AG04450 (cell line): ENCODE data around the gene NFKBIE. TPM values are rescaled to one million over a fixed set of nuclear protein-coding genes. Genes with fewer than 3 reads are reported as not detected.
A peak's percentile ranks its signal among the peaks of the same experiment; 100 is the strongest.

Experiments
- CTCF ChIA-PET: fragments of 300-600, 350-600 bp; formaldehyde crosslinking; extraction: SDS; loops from one replicate; lab custom pipeline; 2022; ENCODE audit warnings: antibody characterized with exemption, inconsistent platforms; lab: Charles Lee
- POLR2A ChIA-PET: fragments of 350-600 bp; formaldehyde crosslinking; extraction: SDS; loops from one replicate; lab custom pipeline; 2021; ENCODE audit warnings: antibody characterized with exemption, inconsistent platforms; lab: Yijun Ruan, JAX
- DNase-seq: peaks from one replicate; pipeline ENCODE4 v3.0.0-alpha.2; 2011; ENCODE audit warnings: low read depth, low spot score
- H3K27ac ChIP-seq: one replicate; pipeline ENCODE4 v1.5.1; 2012; ENCODE audit warnings: low read depth, low read length, control low read depth
- H3K27me3 ChIP-seq: one replicate; pipeline ENCODE4 v1.6.0; 2012; ENCODE audit warnings: low read length; ENCODE audit not compliant: control insufficient read depth, insufficient read depth
- H3K4me3 ChIP-seq: 2 replicates; pipeline ENCODE4 v1.5.1; 2011; ENCODE audit warnings: mild to moderate bottlenecking, low read depth, low read length, control low read depth
- H3K9me3 ChIP-seq: 2 replicates; pipeline ENCODE4 v1.5.1; 2012; ENCODE audit warnings: low read length; ENCODE audit not compliant: control insufficient read depth, insufficient read depth
- polyA plus RNA-seq: library from polyadenylated mRNA; depleted of rRNA; stranded (reverse); fragments of >200 nt; gene quantifications from 2 replicates; pipeline ENCODE4 v1.2.3, GENCODE V29; 2011
- TF ChIP-seq, protein P1 (sequence below): IDR thresholded peaks from 2 replicates; pipeline ENCODE4 v1.5.1; 2011; ENCODE audit warnings: low read depth, low read length, control low read depth, inconsistent platforms

NFKBIE gene
- polyA plus RNA-seq, 1 experiment = 13.7 TPM

GRCh38 chr6:44238687-44239350 is 26.5 kb downstream of the NFKBIE start:
- Histone ChIP-seq H3K27ac (no peak overlapping the region), H3K9me3 (no peaks in the 10 kb centered on the region), H3K4me3 (no peak overlapping the region), H3K27me3 (no peaks in the 10 kb centered on the region)
- ChIA-PET POLR2A (interaction anchor here (1.6 kb wide), 1 partner anchor 8 kb away, joined by 12 read pairs; the partner anchor contains the start of gene HSP90AB1), CTCF (interaction anchor here (0.6 to 1.8 kb wide), 2 partner anchors 11 to 66 kb away, joined by 3 to 15 read pairs; no protein-coding TSS in a partner anchor)
- DNase-seq = no peak
- TF ChIP-seq, protein P1, sequence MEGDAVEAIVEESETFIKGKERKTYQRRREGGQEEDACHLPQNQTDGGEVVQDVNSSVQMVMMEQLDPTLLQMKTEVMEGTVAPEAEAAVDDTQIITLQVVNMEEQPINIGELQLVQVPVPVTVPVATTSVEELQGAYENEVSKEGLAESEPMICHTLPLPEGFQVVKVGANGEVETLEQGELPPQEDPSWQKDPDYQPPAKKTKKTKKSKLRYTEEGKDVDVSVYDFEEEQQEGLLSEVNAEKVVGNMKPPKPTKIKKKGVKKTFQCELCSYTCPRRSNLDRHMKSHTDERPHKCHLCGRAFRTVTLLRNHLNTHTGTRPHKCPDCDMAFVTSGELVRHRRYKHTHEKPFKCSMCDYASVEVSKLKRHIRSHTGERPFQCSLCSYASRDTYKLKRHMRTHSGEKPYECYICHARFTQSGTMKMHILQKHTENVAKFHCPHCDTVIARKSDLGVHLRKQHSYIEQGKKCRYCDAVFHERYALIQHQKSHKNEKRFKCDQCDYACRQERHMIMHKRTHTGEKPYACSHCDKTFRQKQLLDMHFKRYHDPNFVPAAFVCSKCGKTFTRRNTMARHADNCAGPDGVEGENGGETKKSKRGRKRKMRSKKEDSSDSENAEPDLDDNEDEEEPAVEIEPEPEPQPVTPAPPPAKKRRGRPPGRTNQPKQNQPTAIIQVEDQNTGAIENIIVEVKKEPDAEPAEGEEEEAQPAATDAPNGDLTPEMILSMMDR = no peak

DNA sequence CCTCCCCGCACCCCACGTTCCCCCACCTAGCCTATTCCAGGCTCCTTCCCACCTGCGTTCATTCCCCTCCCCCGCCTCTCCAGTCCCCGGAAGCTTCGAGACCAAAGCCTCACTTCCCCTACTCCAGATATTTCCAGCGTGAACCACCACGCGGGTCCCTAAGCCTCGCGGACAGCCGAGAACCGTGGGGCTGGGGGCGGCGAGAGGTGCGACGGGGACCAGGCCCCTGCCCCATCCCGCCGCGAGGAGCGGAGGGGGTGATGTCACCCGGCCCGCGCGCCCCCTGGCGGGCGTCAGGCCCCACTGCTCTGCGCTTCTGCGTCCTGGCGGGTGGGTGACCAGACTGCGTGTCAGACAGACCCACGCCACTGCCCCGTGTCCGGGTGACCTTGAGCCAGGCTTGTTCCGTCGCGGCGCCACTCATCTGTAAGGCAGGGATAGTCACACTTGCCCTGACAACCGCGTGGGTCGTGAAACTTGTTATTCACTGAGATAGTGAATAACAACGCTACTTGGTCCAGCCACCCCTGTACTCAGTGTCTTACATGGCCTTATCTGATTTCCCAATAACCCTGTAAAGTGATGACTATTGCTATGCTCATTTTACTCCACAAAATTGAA is 27.4 kb downstream of the NFKBIE start:
- Histone ChIP-seq H3K27ac (peak overlapping the region; percentile 81), H3K27me3 (no peaks in the 10 kb centered on the region), H3K9me3 (no peaks in the 10 kb centered on the region), H3K4me3 (peak overlapping the region; percentile 70)
- ChIA-PET CTCF (interaction anchor here (0.6 to 1.8 kb wide), 14 partner anchors 10 to 140 kb away, joined by 3 to 15 read pairs (median 4); partner anchors contain the start of genes HSP90AB1 and SLC35B2), POLR2A (interaction anchor here (0.9 to 1.6 kb wide), 5 partner anchors 8 to 441 kb away, joined by 3 to 12 read pairs (median 3); partner anchors contain the start of genes HSP90AB1 and SLC29A1)
- no peak for DNase-seq
- TF ChIP-seq, protein P1 = peak; percentile 88

- CTCF ChIA-PET = interaction anchor here (0.6 to 3.3 kb wide), 17 partner anchors 8 to 1318 kb away, joined by 3 to 83 read pairs (median 4); partner anchors contain the start of genes HSP90AB1, SLC29A1 and SLC35B2
- TF ChIP-seq, protein P1 = no peak
- H3K4me3 ChIP-seq = peak overlapping the region; percentile 70
- peak overlapping the region; percentile 81 for H3K27ac ChIP-seq
- POLR2A ChIA-PET = interaction anchor here (0.9 to 1.6 kb wide), 5 partner anchors 8 to 441 kb away, joined by 3 to 12 read pairs (median 3); partner anchors contain the start of genes HSP90AB1 and SLC29A1
- no peaks in the 10 kb centered on the region for H3K27me3 ChIP-seq
- peak; percentile 83 for DNase-seq
- no peaks in the 10 kb centered on the region for H3K9me3 ChIP-seq
These were observed 28.1 kb downstream of the NFKBIE start for GRCh38 chr6:44237021-44237812.

DNA sequence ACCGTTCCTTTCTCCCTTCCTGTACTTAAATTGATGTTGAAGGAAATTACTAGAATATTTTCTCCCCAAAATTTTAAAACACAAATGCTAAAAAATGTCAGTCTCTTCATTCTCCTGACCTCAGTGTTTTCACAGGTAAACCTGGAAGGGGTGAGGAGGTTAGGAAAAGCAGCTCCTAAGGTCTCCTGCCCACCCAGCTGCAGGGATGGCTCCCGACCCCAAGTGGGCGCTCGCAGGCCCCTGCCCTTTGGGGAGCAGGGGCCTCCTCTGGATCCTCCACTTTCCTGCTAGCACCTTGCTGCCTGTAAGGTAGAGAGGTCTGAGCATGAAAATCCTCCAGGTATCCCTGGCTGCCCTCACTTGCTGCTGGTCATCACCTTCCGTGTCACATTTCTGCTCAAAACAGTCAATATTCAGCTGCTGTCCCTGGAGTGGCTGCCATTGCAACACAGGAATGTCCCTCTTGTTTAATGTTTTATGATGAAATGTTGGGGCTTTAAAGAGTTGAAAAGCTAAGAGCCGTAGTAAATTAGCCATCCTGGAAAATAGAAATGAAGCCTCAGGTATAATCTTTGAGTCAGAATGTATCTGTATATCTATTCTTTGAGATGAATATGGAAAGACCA is 29.3 kb downstream of the NFKBIE start:
- CTCF ChIA-PET = interaction anchor here (1.4 to 3.3 kb wide), 8 partner anchors 9 to 141 kb away, joined by 3 to 83 read pairs (median 11); partner anchors contain the start of gene SLC29A1
- Histone ChIP-seq H3K4me3 (no peak overlapping the region), H3K9me3 (no peaks in the 10 kb centered on the region), H3K27me3 (no peaks in the 10 kb centered on the region), H3K27ac (no peak overlapping the region)
- POLR2A ChIA-PET = no interaction called here
- DNase-seq = no peak
- TF ChIP-seq, protein P1 = no peak
